H1 (cell line): ENCODE measurements around the gene BRD9. TPM values are rescaled to one million over a fixed set of nuclear protein-coding genes. Genes with fewer than 3 reads are reported as not detected.

Source experiments
- CTCF ChIA-PET: fragments of 300-600 bp; sonication (Branson Sonifier 250); formaldehyde crosslinking; loops from one replicate; lab custom pipeline; 2021; ENCODE audit not compliant: partially characterized antibody; lab: Charles Lee
- POLR2A ChIA-PET: fragments of 300-600 bp; sonication (Branson Sonifier 250); formaldehyde crosslinking; loops from one replicate; lab custom pipeline; 2021; ENCODE audit warnings: inconsistent platforms; ENCODE audit not compliant: partially characterized antibody; lab: Charles Lee
- DNase-seq, 2 experiments: peaks; one replicate each; pipeline versions ENCODE4 v3.0.0 to v3.0.0-alpha.2; 2010 to 2022; ENCODE audit warnings: low spot score in 2 of 2, low read depth in 1 of 2, mixed read lengths in 1 of 2
- FAIRE-seq: peaks from 2 replicates; lab custom pipeline; 2011; peaks lifted over from hg19 to GRCh38; lab: Jason Lieb, UNC
- H2AFZ ChIP-seq: 2 replicates; pipeline ENCODE4 v1.8.1; 2012; ENCODE audit warnings: low read length, inconsistent platforms
- H2AK5ac ChIP-seq: 2 replicates; pipeline ENCODE4 v1.6.1; 2013; ENCODE audit warnings: low read depth, low read length
- H2BK120ac ChIP-seq: replicated peaks from 2 replicates; pipeline ENCODE3; 2013; ENCODE audit warnings: low read depth, low read length, inconsistent platforms
- H2BK12ac ChIP-seq: 2 replicates; pipeline ENCODE4 v1.6.1; 2013; ENCODE audit warnings: low read depth, low read length
- H2BK15ac ChIP-seq: 2 replicates; pipeline ENCODE4 v1.6.1; 2013; ENCODE audit warnings: low read length
- H2BK20ac ChIP-seq: 2 replicates; pipeline ENCODE4 v1.6.1; 2013; ENCODE audit warnings: low read length
- H2BK5ac ChIP-seq: 2 replicates; pipeline ENCODE4 v1.6.1; 2013; ENCODE audit warnings: low read depth, low read length
- H3K14ac ChIP-seq: 2 replicates; pipeline ENCODE4 v1.6.1; 2013; ENCODE audit warnings: inconsistent platforms; ENCODE audit not compliant: insufficient read length
- H3K18ac ChIP-seq: 2 replicates; pipeline ENCODE4 v1.6.1; 2013; ENCODE audit warnings: low read length; ENCODE audit errors: extremely low read depth
- H3K23ac ChIP-seq: 2 replicates; pipeline ENCODE4 v1.6.1; 2013; ENCODE audit warnings: inconsistent platforms; ENCODE audit not compliant: insufficient read length
- H3K23me2 ChIP-seq: 2 replicates; pipeline ENCODE4 v1.6.1; 2013; ENCODE audit warnings: low read depth, low read length
- H3K27ac ChIP-seq: 2 replicates; pipeline ENCODE4 v1.6.1; 2011; ENCODE audit warnings: low read depth, low read length, inconsistent platforms
- H3K27me3 ChIP-seq, 4 experiments: replicated peaks in 1 of 4; 1 replicate in 1 of 4; 2 replicates in 3 of 4; pipeline versions ENCODE4 v1.6.1 to v1.8.1; 2011 to 2013; ENCODE audit warnings: low read length in 3 of 4, mild to moderate bottlenecking in 3 of 4, inconsistent platforms in 2 of 4, mixed read lengths in 2 of 4, moderate library complexity in 1 of 4; ENCODE audit not compliant: control insufficient read depth in 3 of 4, insufficient read depth in 3 of 4; ENCODE audit errors: extremely low read depth in 1 of 4
- H3K36me3 ChIP-seq, 4 experiments: 2 replicates each; pipeline versions ENCODE4 v1.6.1 to v1.8.1; 2011 to 2013; ENCODE audit warnings: mild to moderate bottlenecking in 4 of 4, low read length in 3 of 4, moderate library complexity in 2 of 4, control low read depth in 1 of 4, inconsistent platforms in 1 of 4; ENCODE audit not compliant: insufficient read depth in 4 of 4, control insufficient read depth in 2 of 4
- H3K4ac ChIP-seq: replicated peaks from 2 replicates; pipeline ENCODE3; 2013; ENCODE audit warnings: low read length, low read depth, mixed read lengths, inconsistent platforms; ENCODE audit not compliant: insufficient read length
- H3K4me1 ChIP-seq, 4 experiments: replicated peaks in 1 of 4; 1 replicate in 1 of 4; 2 replicates in 3 of 4; pipeline versions ENCODE4 v1.6.1 to v1.8.1; 2011 to 2013; ENCODE audit warnings: low read length in 3 of 4, inconsistent platforms in 2 of 4, mixed read lengths in 1 of 4; ENCODE audit not compliant: insufficient read depth in 4 of 4, control insufficient read depth in 3 of 4
- H3K4me2 ChIP-seq, 2 experiments: 2 replicates each; pipeline versions ENCODE4 v1.6.1 to v1.8.1; 2011 to 2013; ENCODE audit warnings: low read depth in 2 of 2, low read length in 2 of 2, control low read depth in 1 of 2, inconsistent platforms in 1 of 2, mild to moderate bottlenecking in 1 of 2; ENCODE audit not compliant: insufficient read depth in 1 of 2
- H3K4me3 ChIP-seq, 4 experiments: fragments of 200-600, 300-600 bp in 1 of 4; sonication (generic), shearing (Covaris generic), sonication (Bioruptor Twin) in 1 of 4; 2 replicates each; pipeline versions ENCODE4 v1.5.1 to v1.8.1; 2011 to 2016; ENCODE audit warnings: low read length in 4 of 4, low read depth in 3 of 4, control low read depth in 2 of 4, inconsistent platforms in 2 of 4, mild to moderate bottlenecking in 2 of 4, mixed read lengths in 1 of 4, moderate library complexity in 1 of 4; ENCODE audit not compliant: insufficient read depth in 2 of 4; ENCODE audit errors: extremely low read depth in 1 of 4
- H3K56ac ChIP-seq: replicated peaks from 2 replicates; pipeline ENCODE3; 2013; ENCODE audit warnings: low read depth, mild to moderate bottlenecking, mixed read lengths, low read length, inconsistent platforms; ENCODE audit not compliant: insufficient read length
- H3K79me1 ChIP-seq: 2 replicates; pipeline ENCODE4 v1.6.1; 2013; ENCODE audit warnings: low read depth, low read length, control low read depth
- H3K79me2 ChIP-seq, 2 experiments: 2 replicates each; pipeline versions ENCODE4 v1.6.1 to v1.8.1; 2012 to 2013; ENCODE audit warnings: low read length in 2 of 2, mild to moderate bottlenecking in 2 of 2, inconsistent platforms in 1 of 2; ENCODE audit not compliant: insufficient read depth in 2 of 2, control insufficient read depth in 1 of 2
- H3K9ac ChIP-seq, 4 experiments: replicated peaks in 1 of 4; 1 replicate in 1 of 4; 2 replicates in 3 of 4; pipeline versions ENCODE4 v1.6.1 to v1.8.1; 2011 to 2013; ENCODE audit warnings: low read depth in 3 of 4, low read length in 3 of 4, control low read depth in 2 of 4, mild to moderate bottlenecking in 2 of 4, moderate library complexity in 2 of 4, inconsistent platforms in 1 of 4; ENCODE audit errors: extremely low read depth in 1 of 4
- H3K9me3 ChIP-seq, 2 experiments: 2 replicates each; pipeline versions ENCODE4 v1.6.1 to v1.8.1; 2012 to 2013; ENCODE audit warnings: mild to moderate bottlenecking in 2 of 2, moderate library complexity in 2 of 2, control low read depth in 1 of 2, inconsistent platforms in 1 of 2, low read depth in 1 of 2, low read length in 1 of 2, mixed read lengths in 1 of 2; ENCODE audit not compliant: insufficient read depth in 2 of 2
- H4K20me1 ChIP-seq, 2 experiments: replicated peaks in 1 of 2; 2 replicates each; pipeline versions ENCODE3 to v1.8.1; 2011 to 2013; ENCODE audit warnings: inconsistent platforms in 2 of 2, low read length in 2 of 2, mild to moderate bottlenecking in 1 of 2; ENCODE audit not compliant: insufficient read depth in 2 of 2, control insufficient read depth in 1 of 2
- H4K5ac ChIP-seq: 2 replicates; pipeline ENCODE4 v1.6.1; 2013; ENCODE audit warnings: low read length, low read depth, mixed read lengths, inconsistent platforms; ENCODE audit not compliant: insufficient read length
- H4K8ac ChIP-seq: 2 replicates; pipeline ENCODE4 v1.8.0; 2013; ENCODE audit warnings: mild to moderate bottlenecking, moderate library complexity, low read length, inconsistent platforms; ENCODE audit not compliant: insufficient read depth; ENCODE audit errors: extremely low read depth
- H4K91ac ChIP-seq: replicated peaks from 2 replicates; pipeline ENCODE3; 2013; ENCODE audit warnings: low read length, mixed read lengths, inconsistent platforms; ENCODE audit not compliant: insufficient read length
- BRCA1 ChIP-seq: IDR thresholded peaks from 2 replicates; pipeline ENCODE4 v1.6.1; 2012; ENCODE audit warnings: low read depth, low read length, improper control_type of control experiment
- GTF2F1 ChIP-seq: IDR thresholded peaks from 2 replicates; pipeline ENCODE4 v1.6.1; 2012; ENCODE audit warnings: low read depth, low read length, improper control_type of control experiment, borderline replicate concordance
- WGBS, 2 experiments: shearing (Covaris generic) in 1 of 2; methylation state at CpG; one replicate each; pipeline versions ENCODE4 v1.1.6 to v1.1.7; 2013 to 2015; ENCODE audit warnings: low lambda C conversion rate in 2 of 2, mixed read lengths in 2 of 2, inconsistent platforms in 1 of 2, low coverage in 1 of 2, missing lambda C conversion rate in 1 of 2; ENCODE audit not compliant: insufficient replicate concordance in 2 of 2, insufficient coverage in 1 of 2, insufficient read length in 1 of 2; ENCODE audit errors: extremely low coverage in 1 of 2, missing lambda C conversion rate in 1 of 2; 5-methylcytosine and 5-hydroxymethylcytosine counted together
- polyA plus RNA-seq, 7 experiments: library from polyadenylated mRNA; depleted of rRNA in 3 of 7; stranded (reverse) in 5 of 7; unstranded in 2 of 7; fragments of >200 nt in 5 of 7; fragments of 200-250 nt in 2 of 7; gene quantifications; 1 replicate in 5 of 7; 2 replicates in 1 of 7; 4 replicates in 1 of 7; pipeline versions ENCODE4 v1.2.1 to v1.2.3, GENCODE V29; 2011 to 2013; ENCODE audit warnings: missing spikeins in 2 of 7, mixed read lengths in 2 of 7
- total RNA-seq: library from RNA; stranded (reverse); fragmentation: NEBNext Ultra II Directional; extraction: Animal tissue kit (Norgen Biotek cat#: 25700); gene quantifications from 2 replicates; pipeline ENCODE4 v1.2.1, GENCODE V29; 2021

BRD9 gene
- total and polyA plus RNA-seq, 2 of the 8 experiments (the other 6 are each of a cell fraction or from before 2014, with no cell fraction given): 9.3 to 49.4 TPM

DNA sequence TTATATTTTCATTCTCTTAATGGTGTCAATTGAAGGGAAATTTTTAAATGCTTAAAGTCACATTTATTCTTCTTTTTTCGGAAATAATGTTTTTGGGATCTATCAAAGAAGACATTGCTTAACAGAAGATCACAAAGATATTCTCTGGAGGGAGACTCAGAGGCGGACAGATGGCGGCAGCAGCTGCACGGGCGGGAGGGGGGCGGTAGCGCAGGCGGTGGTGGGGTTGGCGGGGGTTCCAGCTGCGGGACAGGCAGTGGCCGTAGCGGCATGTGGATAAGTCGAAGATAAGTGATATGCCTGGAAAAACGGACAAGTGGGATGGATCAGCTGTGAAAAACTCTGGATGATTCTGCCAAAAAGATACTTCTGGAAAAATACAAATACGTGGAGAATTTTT is 76.4 kb downstream of the BRD9 start:
- no peak overlapping the region for H3K9ac ChIP-seq
- H3K4ac ChIP-seq: no peak overlapping the region
- ChIA-PET POLR2A (no interaction called here), CTCF (no interaction called here)
- no peaks in the 10 kb centered on the region for H3K4me1 ChIP-seq
- H2AK5ac ChIP-seq: no peak overlapping the region
- H4K91ac ChIP-seq: no peak overlapping the region
- no peak overlapping the region for H3K14ac ChIP-seq
- H3K4me2 ChIP-seq: no peak overlapping the region
- H3K27ac ChIP-seq: no peak overlapping the region
- H2BK120ac ChIP-seq: no peak overlapping the region
- H4K8ac ChIP-seq: no peak overlapping the region
- H4K5ac ChIP-seq: no peak overlapping the region
- H2BK15ac ChIP-seq: no peak overlapping the region
- H2BK12ac ChIP-seq: no peak overlapping the region
- H3K23me2 ChIP-seq: no peaks in the 10 kb centered on the region
- no peaks in the 10 kb centered on the region for H3K9me3 ChIP-seq
- no peak overlapping the region for H3K18ac ChIP-seq
- FAIRE-seq (no peak), DNase-seq (no peak)
- H3K23ac ChIP-seq: no peak overlapping the region
- peaks cover 0 to 4% (median 2%) of the 10 kb centered on the region in 4 experiments; a peak in 3 of 8 replicates for H3K36me3 ChIP-seq
- no peaks in the 10 kb centered on the region for H3K79me1 ChIP-seq
- 96% methylated on average over 6 of the region's 15 CpGs; no CpG with 5 or more reads in 1 of the 2 experiments for WGBS, 2 experiments
- H2BK20ac ChIP-seq: no peak overlapping the region
- H3K56ac ChIP-seq: no peak overlapping the region
- H4K20me1 ChIP-seq: no peaks in the 10 kb centered on the region
- no peaks in the 10 kb centered on the region for H3K27me3 ChIP-seq
- no peak overlapping the region for H2AFZ ChIP-seq
- H2BK5ac ChIP-seq: no peak overlapping the region
- H3K79me2 ChIP-seq: no peaks in the 10 kb centered on the region
- no peak overlapping the region for H3K4me3 ChIP-seq
- TF ChIP-seq GTF2F1 (no peak), BRCA1 (no peak)
